SK-N-SH treated with all-trans-retinoic acid at 6 μM for 48 hours (cell line): ENCODE results near the gene GTPBP1.

Experiments
- SNAI2 ChIP-seq: fragments of 250-450 bp; sonication (Bioruptor Pico); IDR thresholded peaks from 2 replicates; pipeline ENCODE4 v1.5.0; 2020; ENCODE audit warnings: mild to moderate bottlenecking, moderate library complexity
- TF ChIP-seq, protein P1 (sequence below): fragments of 250-450 bp; sonication (Bioruptor Pico); IDR thresholded peaks from 2 replicates; pipeline ENCODE4 v1.5.0; 2020; ENCODE audit warnings: mild to moderate bottlenecking, moderate library complexity
- TF ChIP-seq, protein P2 (sequence below): fragments of 250-450 bp; sonication (Bioruptor Pico); IDR thresholded peaks from 2 replicates; pipeline ENCODE4 v1.8.0; 2020; ENCODE audit warnings: mild to moderate bottlenecking, moderate library complexity, borderline replicate concordance

DNA sequence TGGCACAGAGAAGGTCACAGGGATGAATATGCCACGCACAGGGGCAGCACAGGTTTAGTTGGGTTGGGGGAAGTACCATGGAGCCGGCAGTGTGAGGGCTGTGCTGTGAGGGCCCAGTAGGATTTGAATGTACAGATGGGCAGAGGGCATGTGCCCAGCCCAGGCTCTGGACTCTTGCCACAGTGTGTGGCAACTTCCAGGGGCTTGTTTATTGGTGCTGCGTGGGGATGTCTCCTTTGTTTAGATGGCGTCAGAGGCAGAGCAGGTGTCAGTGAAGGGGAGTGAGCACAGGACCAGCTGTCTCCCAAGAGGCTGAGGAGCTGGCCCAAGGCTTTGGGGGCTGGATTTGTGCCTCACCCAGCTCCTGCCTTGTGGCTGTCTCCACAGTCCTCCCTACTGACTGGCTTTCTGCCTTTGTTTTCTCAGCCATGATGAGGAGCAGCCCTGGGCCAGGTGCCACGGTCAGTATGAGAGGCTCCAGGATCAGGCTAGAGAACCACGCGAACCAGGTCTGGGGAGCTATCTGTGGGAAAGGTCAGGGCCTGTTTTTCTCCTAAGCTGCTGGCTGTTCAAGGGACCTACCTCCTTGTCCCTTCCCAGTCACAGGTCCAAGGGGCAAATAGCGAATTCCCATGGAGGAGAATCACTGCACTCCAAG, 28.1 kb downstream of the GTPBP1 start:
- TF ChIP-seq, protein P1, sequence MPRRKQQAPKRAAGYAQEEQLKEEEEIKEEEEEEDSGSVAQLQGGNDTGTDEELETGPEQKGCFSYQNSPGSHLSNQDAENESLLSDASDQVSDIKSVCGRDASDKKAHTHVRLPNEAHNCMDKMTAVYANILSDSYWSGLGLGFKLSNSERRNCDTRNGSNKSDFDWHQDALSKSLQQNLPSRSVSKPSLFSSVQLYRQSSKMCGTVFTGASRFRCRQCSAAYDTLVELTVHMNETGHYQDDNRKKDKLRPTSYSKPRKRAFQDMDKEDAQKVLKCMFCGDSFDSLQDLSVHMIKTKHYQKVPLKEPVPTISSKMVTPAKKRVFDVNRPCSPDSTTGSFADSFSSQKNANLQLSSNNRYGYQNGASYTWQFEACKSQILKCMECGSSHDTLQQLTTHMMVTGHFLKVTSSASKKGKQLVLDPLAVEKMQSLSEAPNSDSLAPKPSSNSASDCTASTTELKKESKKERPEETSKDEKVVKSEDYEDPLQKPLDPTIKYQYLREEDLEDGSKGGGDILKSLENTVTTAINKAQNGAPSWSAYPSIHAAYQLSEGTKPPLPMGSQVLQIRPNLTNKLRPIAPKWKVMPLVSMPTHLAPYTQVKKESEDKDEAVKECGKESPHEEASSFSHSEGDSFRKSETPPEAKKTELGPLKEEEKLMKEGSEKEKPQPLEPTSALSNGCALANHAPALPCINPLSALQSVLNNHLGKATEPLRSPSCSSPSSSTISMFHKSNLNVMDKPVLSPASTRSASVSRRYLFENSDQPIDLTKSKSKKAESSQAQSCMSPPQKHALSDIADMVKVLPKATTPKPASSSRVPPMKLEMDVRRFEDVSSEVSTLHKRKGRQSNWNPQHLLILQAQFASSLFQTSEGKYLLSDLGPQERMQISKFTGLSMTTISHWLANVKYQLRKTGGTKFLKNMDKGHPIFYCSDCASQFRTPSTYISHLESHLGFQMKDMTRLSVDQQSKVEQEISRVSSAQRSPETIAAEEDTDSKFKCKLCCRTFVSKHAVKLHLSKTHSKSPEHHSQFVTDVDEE (CRISPR knock-in tag), result no peak
- TF ChIP-seq, protein P2, sequence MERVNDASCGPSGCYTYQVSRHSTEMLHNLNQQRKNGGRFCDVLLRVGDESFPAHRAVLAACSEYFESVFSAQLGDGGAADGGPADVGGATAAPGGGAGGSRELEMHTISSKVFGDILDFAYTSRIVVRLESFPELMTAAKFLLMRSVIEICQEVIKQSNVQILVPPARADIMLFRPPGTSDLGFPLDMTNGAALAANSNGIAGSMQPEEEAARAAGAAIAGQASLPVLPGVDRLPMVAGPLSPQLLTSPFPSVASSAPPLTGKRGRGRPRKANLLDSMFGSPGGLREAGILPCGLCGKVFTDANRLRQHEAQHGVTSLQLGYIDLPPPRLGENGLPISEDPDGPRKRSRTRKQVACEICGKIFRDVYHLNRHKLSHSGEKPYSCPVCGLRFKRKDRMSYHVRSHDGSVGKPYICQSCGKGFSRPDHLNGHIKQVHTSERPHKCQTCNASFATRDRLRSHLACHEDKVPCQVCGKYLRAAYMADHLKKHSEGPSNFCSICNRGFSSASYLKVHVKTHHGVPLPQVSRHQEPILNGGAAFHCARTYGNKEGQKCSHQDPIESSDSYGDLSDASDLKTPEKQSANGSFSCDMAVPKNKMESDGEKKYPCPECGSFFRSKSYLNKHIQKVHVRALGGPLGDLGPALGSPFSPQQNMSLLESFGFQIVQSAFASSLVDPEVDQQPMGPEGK (CRISPR knock-in tag), result no peak
- no peak for TF ChIP-seq SNAI2 (CRISPR knock-in tag)
